ENCODE results near the gene APEX2. TPM values are rescaled to one million over a fixed set of nuclear protein-coding genes. Genes with fewer than 3 reads are reported as not detected.

The APEX2 gene
- total and polyA plus RNA-seq, 10 donors: 7.2 to 17.4 (median 13.7) TPM

- no peaks in the 10 kb centered on the region for H3K9me3 ChIP-seq
- DNase-seq: no peak
- peaks cover 0 to 24% (median 9%) of the 10 kb centered on the region in 6 donors for H3K4me1 ChIP-seq
- H3K4me3 ChIP-seq: no peak overlapping the region
- H3K36me3 ChIP-seq: peaks cover 0 to 61% (median 22%) of the 10 kb centered on the region in 6 donors
- intact Hi-C loops (cut with DNase I; ENCODE audit: low total_unique reads): no loop called here
- TF ChIP-seq CTCF (IDR thresholded peaks at IDR 0.05 in 8 of 11, conservative IDR thresholded peaks at IDR 0.05 in 3 of 11) (no peak), POLR2AphosphoS5 (IDR thresholded peaks at IDR 0.05) (no peak), POLR2A (IDR thresholded peaks at IDR 0.05) (no peak)
- H3K27ac ChIP-seq: no peak overlapping the region
- no peaks in the 10 kb centered on the region for H3K27me3 ChIP-seq (replicated peaks in 1 of 7)
Measured at GRCh38 chrX:55005256-55005655, 5.1 kb downstream of the APEX2 start.

- intact Hi-C loops (cut with DNase I; ENCODE audit: low total_unique reads): no loop called here
- Histone ChIP-seq H3K9me3 (no peaks in the 10 kb centered on the region), H3K27me3 (replicated peaks in 1 of 7) (no peaks in the 10 kb centered on the region), H3K4me1 (peaks cover 0 to 9% (median 0%) of the 10 kb centered on the region in 6 donors), H3K27ac (no peak overlapping the region), H3K36me3 (peaks cover 0 to 59% (median 22%) of the 10 kb centered on the region in 6 donors), H3K4me3 (no peak overlapping the region)
- TF ChIP-seq POLR2A (IDR thresholded peaks at IDR 0.05) (no peak), POLR2AphosphoS5 (IDR thresholded peaks at IDR 0.05) (no peak), CTCF (IDR thresholded peaks at IDR 0.05 in 8 of 11, conservative IDR thresholded peaks at IDR 0.05 in 3 of 11) (no peak)
- WGBS, 5 donors: 80 to 98% (median 87%) methylated on average over 1 to 18 of the region's 18 CpGs
- no peak for DNase-seq
Measured at GRCh38 chrX:55006827-55007621, 6.9 kb downstream of the APEX2 start.

- peaks cover 0 to 53% (median 21%) of the 10 kb centered on the region in 6 donors for H3K36me3 ChIP-seq
- no peak overlapping the region for H3K4me3 ChIP-seq
- no peaks in the 10 kb centered on the region for H3K27me3 ChIP-seq (replicated peaks in 1 of 7)
- H3K27ac ChIP-seq: no peak overlapping the region
- DNase-seq: no peak
- intact Hi-C loops (cut with DNase I; ENCODE audit: low total_unique reads): no loop called here
- no peaks in the 10 kb centered on the region for H3K9me3 ChIP-seq
- TF ChIP-seq POLR2AphosphoS5 (IDR thresholded peaks at IDR 0.05) (no peak), POLR2A (IDR thresholded peaks at IDR 0.05) (no peak), CTCF (IDR thresholded peaks at IDR 0.05 in 8 of 11, conservative IDR thresholded peaks at IDR 0.05 in 3 of 11) (no peak)
- peaks cover 0 to 8% (median 0%) of the 10 kb centered on the region in 6 donors for H3K4me1 ChIP-seq
- 74 to 92% (median 82%) methylated on average over 6 of the region's 6 CpGs for WGBS, 5 donors
Measured at GRCh38 chrX:55007656-55008055, 7.5 kb downstream of the APEX2 start.

- peaks cover 0 to 8% (median 0%) of the 10 kb centered on the region in 6 donors for H3K4me1 ChIP-seq
- H3K36me3 ChIP-seq: peaks cover 0 to 42% (median 11%) of the 10 kb centered on the region in 6 donors
- H3K27me3 ChIP-seq (replicated peaks in 1 of 7): no peaks in the 10 kb centered on the region
- WGBS, 5 donors: 34 to 67% (median 48%) methylated on average over 3 to 9 of the region's 9 CpGs
- TF ChIP-seq POLR2A (IDR thresholded peaks at IDR 0.05) (no peak), POLR2AphosphoS5 (IDR thresholded peaks at IDR 0.05) (no peak), CTCF (IDR thresholded peaks at IDR 0.05 in 8 of 11, conservative IDR thresholded peaks at IDR 0.05 in 3 of 11) (no peak)
- no peak for DNase-seq
- H3K27ac ChIP-seq: peak overlapping the region in 2 of 8 donors; percentile 27 to 28
- no peaks in the 10 kb centered on the region for H3K9me3 ChIP-seq
- intact Hi-C loops (cut with DNase I; ENCODE audit: low total_unique reads): no loop called here
- H3K4me3 ChIP-seq: no peak overlapping the region
Measured at GRCh38 chrX:55008571-55009358, 8.6 kb downstream of the APEX2 start.
